PC-9 (cell line): ENCODE data around the gene THAP11. TPM values are rescaled to one million over a fixed set of nuclear protein-coding genes. Genes with fewer than 3 reads are reported as not detected.

Experiments
- BruUV-seq: library from RNA; stranded (reverse); fragments of 400-500 nt; replicated peaks from 2 replicates; lab custom pipeline; 2021; lab: Mats Ljungman, UMichigan
- CTCF ChIA-PET: fragments of 300-600 bp; sonication (Branson Sonifier 250); formaldehyde crosslinking; loops from one replicate; lab custom pipeline; 2022; ENCODE audit warnings: antibody characterized with exemption; lab: Charles Lee
- POLR2A ChIA-PET: fragments of 300-600 bp; sonication (Branson Sonifier 250); formaldehyde crosslinking; loops from one replicate; lab custom pipeline; 2022; ENCODE audit warnings: antibody characterized with exemption; ENCODE audit not compliant: unreplicated experiment; lab: Charles Lee
- DNase-seq, 2 experiments: peaks; one replicate each; pipeline versions ENCODE4 v3.0.0 to v3.0.0-alpha.2; 2015 to 2022; ENCODE audit warnings: mixed read lengths in 1 of 2
- H2AFZ ChIP-seq: fragments of 200-600 bp; sonication (generic); 2 replicates; pipeline ENCODE4 v1.8.1; 2017; ENCODE audit warnings: antibody characterized with exemption
- H3F3A ChIP-seq: fragments of 200-600 bp; sonication (generic); 2 replicates; pipeline ENCODE4 v1.8.1; 2017; ENCODE audit warnings: antibody characterized with exemption, mild to moderate bottlenecking, low read depth; ENCODE audit not compliant: insufficient read depth
- H3K27ac ChIP-seq: fragments of 200-600 bp; sonication (generic); 2 replicates; pipeline ENCODE4 v1.6.1; 2016; ENCODE audit warnings: mixed run types
- H3K27me3 ChIP-seq: fragments of 200-600 bp; sonication (generic); 2 replicates; pipeline ENCODE4 v1.6.1; 2016; ENCODE audit warnings: low read depth, mixed run types; ENCODE audit not compliant: insufficient read depth
- H3K36me3 ChIP-seq: fragments of 200-600 bp; sonication (generic); 2 replicates; pipeline ENCODE4 v1.6.1; 2016; ENCODE audit warnings: low read depth, mixed run types
- H3K4me1 ChIP-seq: fragments of 200-600 bp; sonication (generic); replicated peaks from 2 replicates; pipeline ENCODE4 v1.6.1; 2016; ENCODE audit warnings: mixed run types; ENCODE audit not compliant: insufficient read depth
- H3K4me2 ChIP-seq: fragments of 200-600 bp; sonication (generic); 2 replicates; pipeline ENCODE4 v1.6.1; 2017; ENCODE audit warnings: mixed run types
- H3K4me3 ChIP-seq: fragments of 200-600 bp; sonication (generic); 2 replicates; pipeline ENCODE4 v1.6.1; 2016; ENCODE audit warnings: mixed run types
- H3K79me2 ChIP-seq: fragments of 200-600 bp; sonication (generic); 2 replicates; pipeline ENCODE4 v1.6.1; 2017; ENCODE audit warnings: low read depth, mixed run types
- H3K9me2 ChIP-seq: fragments of 200-600 bp; sonication (generic); 2 replicates; pipeline ENCODE4 v1.8.1; 2017; ENCODE audit warnings: mild to moderate bottlenecking; ENCODE audit not compliant: insufficient read depth
- H3K9me3 ChIP-seq: fragments of 200-600 bp; sonication (generic); 2 replicates; pipeline ENCODE4 v1.8.1; 2016; ENCODE audit warnings: low read depth; ENCODE audit not compliant: insufficient read depth
- H4K20me1 ChIP-seq: fragments of 200-600 bp; sonication (generic); 2 replicates; pipeline ENCODE4 v1.8.1; 2017; ENCODE audit not compliant: insufficient read depth
- CTCF ChIP-seq: fragments of 200-600 bp; sonication (generic); conservative IDR thresholded peaks from 2 replicates; pipeline ENCODE4 v1.6.1; 2017; ENCODE audit warnings: mixed run types, antibody characterized with exemption, mild to moderate bottlenecking, moderate library complexity
- EZH2 ChIP-seq: fragments of 200-600 bp; sonication (generic); IDR thresholded peaks from 2 replicates; pipeline ENCODE4 v1.8.0; 2017; ENCODE audit warnings: antibody characterized with exemption, low read depth
- intact Hi-C: fragments of 100-400 bp; cut with micrococcal nuclease; formaldehyde crosslinking; loops from one replicate; pipeline ENCODE4 v1.10.0; 2022; ENCODE audit not compliant: unreplicated experiment
- total RNA-seq: library from RNA; stranded (reverse); gene quantifications from 2 replicates; pipeline ENCODE4 v1.2.3, GENCODE V29; 2021

THAP11 gene
- total RNA-seq, 1 experiment from 2014 or later = 18.9 TPM

- DNase-seq = no peak
- no peak for TF ChIP-seq EZH2
- TF ChIP-seq CTCF = no peak
- peaks cover 6% of the 10 kb centered on the region; the same call in 1 of the 2 replicates for H3K36me3 ChIP-seq
- H3K9me3 ChIP-seq = no peaks in the 10 kb centered on the region
- H4K20me1 ChIP-seq = no peaks in the 10 kb centered on the region; the same call in 1 of the 2 replicates
- H3K79me2 ChIP-seq = peaks cover 53% of the 10 kb centered on the region
- no peak overlapping the region for H2AFZ ChIP-seq
- H3K4me3 ChIP-seq = peak overlapping the region; percentile 86
- intact Hi-C loops = loop anchor here (5.0 kb wide), 2 partner anchors 42 to 283 kb away; partner anchors contain the start of genes CENPT and NUTF2
- H3K27ac ChIP-seq = no peak overlapping the region
- H3K4me2 ChIP-seq = peak overlapping the region; percentile 92
- H3F3A ChIP-seq = peaks cover 5% of the 10 kb centered on the region; the same call in 1 of the 2 replicates
- BruUV-seq = no TSS peak
- H3K4me1 ChIP-seq = peaks cover 14% of the 10 kb centered on the region
- H3K27me3 ChIP-seq = no peaks in the 10 kb centered on the region
- CTCF ChIA-PET = interaction anchor here (0.6 kb wide), 1 partner anchor 243 kb away, joined by 7 read pairs; no protein-coding TSS in a partner anchor
- POLR2A ChIA-PET = no interaction called here
- no peaks in the 10 kb centered on the region for H3K9me2 ChIP-seq
Measured at GRCh38 chr16:67804853-67805542, 37.1 kb upstream of the THAP11 start.

- Histone ChIP-seq H4K20me1 (no peaks in the 10 kb centered on the region; the same call in 1 of the 2 replicates), H3K9me2 (no peaks in the 10 kb centered on the region), H3K79me2 (peaks cover 46% of the 10 kb centered on the region), H3K27me3 (no peaks in the 10 kb centered on the region), H3F3A (peaks cover 5% of the 10 kb centered on the region; the same call in 1 of the 2 replicates), H3K4me2 (peak overlapping the region; percentile 92), H3K4me3 (peak overlapping the region; percentile 86), H3K4me1 (peaks cover 14% of the 10 kb centered on the region), H3K27ac (no peak overlapping the region), H3K9me3 (no peaks in the 10 kb centered on the region), H3K36me3 (peaks cover 6% of the 10 kb centered on the region; the same call in 1 of the 2 replicates), H2AFZ (peak overlapping the region; percentile 97)
- intact Hi-C loops = loop anchor here (1.0 to 5.0 kb wide), 5 partner anchors 41 to 284 kb away; partner anchors contain the start of genes CENPT, GFOD2, NFATC3 and NUTF2
- TSS peak; percentile 41 for BruUV-seq
- DNase-seq = no peak
- CTCF ChIA-PET = interaction anchor here (0.6 to 1.5 kb wide), 2 partner anchors 11 to 68 kb away, joined by 3 to 10 read pairs; no protein-coding TSS in a partner anchor
- POLR2A ChIA-PET = interaction anchor here (0.6 to 1.1 kb wide), 7 partner anchors 21 to 955 kb away, joined by 3 to 10 read pairs (median 4); no protein-coding TSS in a partner anchor
- TF ChIP-seq CTCF (no peak), EZH2 (no peak)
Measured at GRCh38 chr16:67805718-67806427, 36.2 kb upstream of the THAP11 start.
